MM.1S (cell line): Measurements from ENCODE around the gene DDO.

Experiments
- CTCF ChIP-seq: fragments of 300-600 bp; sonication (generic); IDR thresholded peaks from 2 replicates; pipeline ENCODE4 v1.5.1; 2016; ENCODE audit warnings: antibody characterized with exemption, low read length, mixed read lengths
- EZH2 ChIP-seq: fragments of 300-600 bp; sonication (generic); optimal IDR thresholded peaks from 2 replicates; pipeline ENCODE3; 2017; ENCODE audit warnings: low read depth, mild to moderate bottlenecking, antibody characterized with exemption, low read length, mixed read lengths
- EZH2phosphoT487 ChIP-seq: fragments of 300-600 bp; sonication (generic); IDR thresholded peaks from 2 replicates; pipeline ENCODE4 v1.6.1; 2018; ENCODE audit warnings: antibody characterized with exemption, low read length

- TF ChIP-seq CTCF = no peak
- no peak for TF ChIP-seq EZH2phosphoT487
- TF ChIP-seq EZH2 = no peak
Observed at GRCh38 chr6:110456694-110457093, 41.3 kb upstream of the DDO start.
